AG20443 (cell line): ENCODE measurements around the gene NPIPB2.
"Not testable (repeated sequence)": the region's sequence is repeated elsewhere in the genome, so short reads cannot be mapped to it uniquely, and the experiment has no call there.

Experiments
- DNase-seq: peaks from one replicate; pipeline ENCODE4 v3.0.0; 2012; ENCODE audit warnings: low spot score, mixed read lengths

The NPIPB2 gene

GRCh38 chr16:11941945-11942344 is at the start of gene NPIPB2:
Gene NPIPB2 (minus strand): TSS chr16:11942045. CDS start chr16:11942045, 0 bp downstream.
- DNase-seq = not testable (repeated sequence)

- DNase-seq = no peak
Observed at GRCh38 chr16:11990702-11991390, 49.0 kb upstream of the NPIPB2 start.

- no peak for DNase-seq
Observed at GRCh38 chr16:11988258-11988978, 46.6 kb upstream of the NPIPB2 start.

- no peak for DNase-seq
Observed at GRCh38 chr16:11986521-11987057, 44.7 kb upstream of the NPIPB2 start.

GRCh38 chr16:11985250-11985649 is 43.4 kb upstream of the NPIPB2 start:
- no peak for DNase-seq

- no peak for DNase-seq
Observed at GRCh38 chr16:11980136-11980844, 38.4 kb upstream of the NPIPB2 start.

GRCh38 chr16:11979013-11979672 is 37.3 kb upstream of the NPIPB2 start:
- no peak for DNase-seq

- DNase-seq = no peak
Observed at GRCh38 chr16:11978080-11978479, 36.2 kb upstream of the NPIPB2 start.

GRCh38 chr16:11977376-11978041 is 35.7 kb upstream of the NPIPB2 start:
- DNase-seq = peak; percentile 89

- DNase-seq = no peak
Observed at GRCh38 chr16:11976850-11977375, 35.1 kb upstream of the NPIPB2 start.

- DNase-seq = no peak
Observed at GRCh38 chr16:11973070-11973469, 31.2 kb upstream of the NPIPB2 start.

GRCh38 chr16:11972128-11972527 is 30.3 kb upstream of the NPIPB2 start:
- DNase-seq = no peak

GRCh38 chr16:11970292-11970691 is 28.4 kb upstream of the NPIPB2 start:
- not testable (repeated sequence) for DNase-seq

GRCh38 chr16:11968577-11968976 is 26.7 kb upstream of the NPIPB2 start:
- DNase-seq = no peak

- no peak for DNase-seq
Observed at GRCh38 chr16:11967195-11967911, 25.5 kb upstream of the NPIPB2 start.

- DNase-seq = no peak
Observed at GRCh38 chr16:11966173-11966572, 24.3 kb upstream of the NPIPB2 start.

- DNase-seq = no peak
Observed at GRCh38 chr16:11964761-11965551, 23.1 kb upstream of the NPIPB2 start, which contains the start of gene TNFRSF17. Gene TNFRSF17 (plus strand): TSS chr16:11965210. CDS start chr16:11965325, 115 bp downstream.

GRCh38 chr16:11963706-11964105 is 21.9 kb upstream of the NPIPB2 start:
- no peak for DNase-seq

- not testable (repeated sequence) for DNase-seq
Observed at GRCh38 chr16:11962978-11963377, 21.1 kb upstream of the NPIPB2 start.

- DNase-seq = not testable (repeated sequence)
Observed at GRCh38 chr16:11962457-11962856, 20.6 kb upstream of the NPIPB2 start.
